Epithelial cell of alveolus of lung (primary cell): ENCODE measurements around the gene FASTKD1. TPM values are rescaled to one million over a fixed set of nuclear protein-coding genes. Genes with fewer than 3 reads are reported as not detected.

Experiments used
- total RNA-seq: library from RNA; depleted of rRNA; stranded (reverse); fragments of >200 nt; gene quantifications from 2 replicates; pipeline ENCODE4 v1.2.1, GENCODE V29; 2015

Gene FASTKD1
- 5.8 and 13.2 TPM in 2 replicates for total RNA-seq

GRCh38 chr2:169573160-169573973 is at the start of gene FASTKD1:
Gene FASTKD1, minus strand, starts transcription at chr2:169573865. Its CDS starts 1,836 bp downstream, at chr2:169572029.

GRCh38 chr2:169584005-169584877 is 10.6 kb upstream of the FASTKD1 start, which contains the start of gene PPIG:
Gene PPIG, plus strand, starts transcription at chr2:169584351. Its CDS starts 19,691 bp downstream, at chr2:169604042.

DNA sequence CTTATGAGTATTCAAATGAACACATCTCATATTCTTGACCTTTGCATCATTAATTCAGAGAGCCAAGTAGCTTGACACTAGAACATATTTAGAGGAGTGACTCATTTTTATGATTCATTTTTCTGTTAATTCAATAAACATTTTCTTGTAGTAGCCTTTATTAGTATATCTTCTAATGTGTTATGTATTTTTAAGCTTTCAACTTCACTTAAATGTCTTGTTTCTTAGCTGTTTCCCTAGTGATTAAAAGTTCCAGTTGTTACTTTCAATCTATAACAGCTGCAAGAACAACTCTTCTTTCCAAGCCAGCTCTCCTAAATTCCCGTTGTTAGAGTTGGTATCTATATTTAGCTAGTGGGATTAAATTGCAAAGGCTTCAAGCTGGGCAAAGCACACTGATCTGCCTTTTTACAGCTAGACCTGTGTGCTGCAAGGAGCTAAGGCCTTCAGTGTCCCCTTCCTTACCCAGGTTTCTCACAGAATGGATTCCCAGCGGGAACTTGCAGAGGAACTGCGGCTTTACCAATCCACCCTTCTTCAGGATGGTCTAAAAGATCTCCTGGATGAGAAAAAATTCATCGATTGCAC is 64.3 kb downstream of the FASTKD1 start, which contains the start of gene KLHL41:
Gene KLHL41, plus strand, starts transcription at position 405 of the 588 bp plus-strand sequence. Its CDS starts 77 bp downstream, at position 482.

Other genes with a start within 250 kb of the FASTKD1 start
- gene LRP2, start 211.3 kb downstream of the FASTKD1 start, total RNA-seq: not detected in 2 replicates
- 2.8 and 12.1 TPM in 2 replicates for gene BBS5, start 94.4 kb downstream of the FASTKD1 start, total RNA-seq
- gene KLHL41, start 64.2 kb downstream of the FASTKD1 start, total RNA-seq: 0.13 and 5.7 TPM in 2 replicates
- 10.9 and 20.8 TPM in 2 replicates for gene PPIG, start 10.5 kb upstream of the FASTKD1 start, total RNA-seq
- gene CFAP210, start 120.5 kb upstream of the FASTKD1 start, total RNA-seq: not detected in 2 replicates
- 2.2 and 8.3 TPM in 2 replicates for gene PHOSPHO2, start 120.6 kb upstream of the FASTKD1 start, total RNA-seq
- gene KLHL23, start 160.0 kb upstream of the FASTKD1 start, total RNA-seq: 4.1 and 7.4 TPM in 2 replicates
- gene SSB, start 225.0 kb upstream of the FASTKD1 start, total RNA-seq: 63.9 and 110 TPM in 2 replicates